DND-41 (cell line): ENCODE results near the gene TXNDC15.

Source experiments
- EZH2 ChIP-seq: IDR thresholded peaks from 3 replicates; pipeline ENCODE4 v1.6.1; 2012; ENCODE audit warnings: borderline replicate concordance, low read depth, mild to moderate bottlenecking, moderate library complexity, low read length, inconsistent platforms; ENCODE audit not compliant: severe bottlenecking
- TF ChIP-seq, protein P1 (sequence below): IDR thresholded peaks from 2 replicates; pipeline ENCODE4 v1.5.1; 2012; ENCODE audit warnings: borderline replicate concordance, low read length, moderate library complexity, mild to moderate bottlenecking; ENCODE audit not compliant: poor library complexity, severe bottlenecking; ENCODE audit errors: extremely low read depth

DNA sequence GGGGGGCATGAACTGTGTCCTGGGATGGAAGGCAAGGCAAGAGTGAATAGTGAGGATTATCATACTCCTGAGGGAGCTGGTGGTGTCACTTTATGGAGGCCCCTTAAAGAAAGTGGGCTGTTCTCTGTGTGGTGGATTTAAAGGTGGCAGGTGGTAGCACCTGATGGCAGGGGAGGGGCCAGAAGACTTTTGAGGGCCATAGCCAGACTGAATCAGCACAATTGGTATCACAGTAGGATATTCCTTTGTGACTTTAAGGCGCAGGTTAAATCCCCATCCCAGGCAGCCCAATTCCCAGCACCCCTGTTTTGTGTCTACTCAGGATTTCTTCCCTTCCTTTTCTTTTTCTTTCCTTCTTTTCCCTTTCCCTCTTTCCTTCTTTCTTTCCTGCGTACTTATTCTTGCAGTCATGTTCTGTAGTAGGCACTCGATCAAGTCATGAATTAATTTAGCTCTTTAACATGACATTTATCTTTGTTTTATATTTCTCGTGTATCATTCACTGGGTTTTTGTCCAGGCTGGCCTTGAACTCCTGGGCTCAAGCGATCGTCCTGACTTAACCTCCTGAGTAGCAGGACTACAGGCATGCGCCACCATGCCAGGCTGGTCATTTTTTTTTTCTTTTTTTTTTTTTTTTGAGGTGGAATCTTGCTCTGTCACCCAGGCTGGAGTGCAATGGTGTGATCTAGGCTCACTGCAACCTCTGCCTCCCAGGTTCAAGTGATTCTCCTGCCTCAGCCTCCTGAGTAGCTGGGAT is 19.8 kb downstream of the TXNDC15 start:
- TF ChIP-seq EZH2, result no peak
- TF ChIP-seq, protein P1, sequence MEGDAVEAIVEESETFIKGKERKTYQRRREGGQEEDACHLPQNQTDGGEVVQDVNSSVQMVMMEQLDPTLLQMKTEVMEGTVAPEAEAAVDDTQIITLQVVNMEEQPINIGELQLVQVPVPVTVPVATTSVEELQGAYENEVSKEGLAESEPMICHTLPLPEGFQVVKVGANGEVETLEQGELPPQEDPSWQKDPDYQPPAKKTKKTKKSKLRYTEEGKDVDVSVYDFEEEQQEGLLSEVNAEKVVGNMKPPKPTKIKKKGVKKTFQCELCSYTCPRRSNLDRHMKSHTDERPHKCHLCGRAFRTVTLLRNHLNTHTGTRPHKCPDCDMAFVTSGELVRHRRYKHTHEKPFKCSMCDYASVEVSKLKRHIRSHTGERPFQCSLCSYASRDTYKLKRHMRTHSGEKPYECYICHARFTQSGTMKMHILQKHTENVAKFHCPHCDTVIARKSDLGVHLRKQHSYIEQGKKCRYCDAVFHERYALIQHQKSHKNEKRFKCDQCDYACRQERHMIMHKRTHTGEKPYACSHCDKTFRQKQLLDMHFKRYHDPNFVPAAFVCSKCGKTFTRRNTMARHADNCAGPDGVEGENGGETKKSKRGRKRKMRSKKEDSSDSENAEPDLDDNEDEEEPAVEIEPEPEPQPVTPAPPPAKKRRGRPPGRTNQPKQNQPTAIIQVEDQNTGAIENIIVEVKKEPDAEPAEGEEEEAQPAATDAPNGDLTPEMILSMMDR, result no peak
